Embryonic facial prominence (tissue), 1 donor: ENCODE results near the gene KCNQ1.

Source experiments
- DNase-seq: peaks from one replicate; pipeline ENCODE4 v3.0.0-alpha.2; 2016; ENCODE audit errors: extremely low spot score

KCNQ1 gene

DNA sequence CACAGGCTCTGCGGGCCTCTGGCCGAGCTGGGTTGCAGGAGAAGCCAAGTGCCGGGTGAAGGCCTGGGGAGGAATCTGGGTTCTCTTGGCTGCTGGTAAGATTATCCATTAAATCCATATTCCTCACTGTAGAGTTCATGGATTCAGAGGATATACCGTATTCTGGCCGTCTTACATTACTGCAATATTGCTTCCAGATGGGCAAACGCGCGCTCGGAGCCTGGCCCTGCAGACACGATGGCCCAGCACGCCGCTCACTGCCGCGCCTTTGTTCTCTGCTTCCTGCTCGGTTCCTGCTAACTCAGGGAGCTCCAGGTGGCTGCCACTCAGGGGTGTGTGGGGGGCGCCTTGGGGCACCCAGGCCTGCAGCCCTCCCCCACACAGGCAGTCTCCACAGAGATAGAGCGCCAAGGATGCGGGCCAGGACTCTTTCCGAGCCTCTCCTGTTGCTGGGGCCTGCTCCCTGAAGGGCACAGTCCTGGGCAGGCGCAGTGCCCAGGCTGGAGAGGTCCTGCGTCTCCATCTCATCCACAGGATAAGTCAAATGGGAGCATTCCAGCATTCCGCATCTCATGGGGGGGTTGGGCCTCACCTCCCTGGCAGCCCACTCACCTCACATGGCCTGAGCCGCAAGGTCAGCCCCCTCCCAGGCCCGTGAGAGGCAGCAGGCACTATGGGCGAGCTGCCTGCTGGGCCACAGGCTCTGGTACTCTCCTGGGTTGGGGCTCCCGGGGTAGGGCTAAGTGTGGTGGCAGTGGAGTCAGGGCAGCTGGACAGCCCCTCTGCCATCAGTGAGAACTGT is 269.1 kb downstream of the KCNQ1 start:
- peak; percentile 74 for DNase-seq

DNA sequence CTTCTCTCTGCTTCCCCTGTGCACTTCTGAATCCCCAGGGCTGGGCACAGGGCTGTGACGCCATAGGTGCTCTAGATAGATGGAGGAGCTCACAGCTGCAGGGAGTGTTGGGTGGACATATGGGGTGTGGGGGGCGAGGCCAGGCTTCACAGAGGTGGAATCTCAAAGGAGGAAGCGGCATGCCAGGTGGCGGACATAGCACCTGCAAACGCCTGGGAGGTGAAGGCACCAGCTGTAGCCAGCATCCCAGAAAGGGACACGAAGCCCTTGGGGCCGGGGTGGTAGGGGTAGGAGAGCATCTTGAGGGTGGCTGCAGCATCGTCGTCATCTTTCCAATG is 269.6 kb downstream of the KCNQ1 start:
- DNase-seq: no peak

DNA sequence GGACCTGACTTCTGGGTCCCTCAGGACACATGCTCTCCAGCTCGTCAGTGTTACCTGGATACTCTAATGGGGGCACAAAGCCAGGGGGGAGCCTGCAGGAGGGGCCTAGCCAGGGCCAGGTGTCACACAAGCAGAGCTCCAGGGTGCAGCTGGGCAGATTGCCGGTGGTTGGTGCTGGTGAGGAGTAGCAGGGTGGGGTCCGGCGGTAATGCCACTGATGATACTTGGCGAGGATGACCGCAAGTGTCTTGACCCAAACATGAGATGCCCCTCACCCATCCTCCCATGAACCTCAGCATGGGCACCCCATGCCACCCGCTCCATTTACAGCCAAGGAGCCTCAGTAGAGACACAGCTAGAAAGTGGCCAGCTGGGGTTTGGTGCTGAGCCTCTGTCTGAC is 270.1 kb downstream of the KCNQ1 start:
- no peak for DNase-seq

DNA sequence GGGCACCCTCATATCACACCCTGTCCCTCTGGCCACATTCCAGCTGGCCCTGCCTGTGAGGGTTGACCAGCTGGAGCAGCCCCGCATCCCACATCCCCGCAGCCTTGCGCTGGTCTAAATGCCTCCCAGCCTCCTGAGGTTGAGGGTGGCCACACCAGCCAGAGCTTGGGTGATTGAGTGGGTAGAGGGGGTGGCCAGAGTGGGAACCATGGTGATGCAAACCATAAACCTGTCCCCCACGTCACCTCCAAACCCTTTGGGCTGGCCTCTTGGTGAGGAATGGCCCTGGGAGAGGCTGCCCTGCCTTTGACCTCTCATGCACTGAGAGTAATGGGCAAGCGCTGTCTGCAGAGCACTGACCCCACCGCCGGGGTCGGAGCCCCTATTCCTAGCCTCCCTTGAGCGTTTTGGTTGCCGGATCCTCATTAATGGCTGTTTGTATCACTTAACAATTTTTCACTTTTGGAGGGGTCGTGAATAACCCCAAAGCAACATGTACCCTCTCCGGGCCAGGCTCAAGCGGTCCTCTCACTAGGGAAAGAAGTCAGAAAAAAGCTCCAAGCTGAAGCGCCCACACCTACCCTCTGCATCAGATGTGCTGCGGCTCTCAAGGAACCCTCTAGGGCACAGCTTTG is 271.0 kb downstream of the KCNQ1 start:
- DNase-seq: no peak

DNA sequence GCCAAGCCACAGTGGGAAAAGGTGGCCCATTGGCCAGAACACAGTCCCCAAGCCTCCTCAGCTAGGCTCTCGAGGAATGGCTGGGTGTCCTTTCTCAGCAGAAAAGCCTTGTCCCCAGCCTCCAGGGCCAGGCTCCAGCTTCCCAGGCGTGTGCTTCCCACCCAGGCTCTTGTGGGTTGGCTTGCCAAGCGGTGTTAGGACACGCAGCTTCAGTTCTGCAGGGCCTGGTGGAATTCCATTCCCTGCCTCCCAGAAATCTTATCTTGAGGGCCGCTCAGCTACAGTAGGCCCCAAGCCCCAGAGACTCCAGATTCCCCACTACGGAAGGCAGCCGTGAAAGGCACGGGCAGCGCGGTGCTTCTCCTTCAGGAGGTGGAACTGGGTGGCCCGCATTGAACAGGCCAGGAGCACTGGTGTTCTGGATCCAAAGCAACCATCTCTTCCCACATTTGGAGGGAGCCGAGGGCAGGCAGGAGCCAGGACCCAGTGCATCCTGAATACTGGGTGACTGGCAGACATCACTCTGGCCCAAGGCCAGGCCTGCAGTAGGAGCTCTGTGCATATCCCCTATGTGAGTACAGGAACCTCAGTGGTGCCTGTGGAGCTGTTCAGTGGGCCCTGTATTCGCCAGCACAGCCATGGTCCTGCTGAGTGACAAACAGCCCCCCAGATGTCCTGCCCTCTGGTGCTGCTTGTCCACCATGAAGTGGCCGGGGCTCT is 271.7 kb downstream of the KCNQ1 start:
- DNase-seq: no peak

DNA sequence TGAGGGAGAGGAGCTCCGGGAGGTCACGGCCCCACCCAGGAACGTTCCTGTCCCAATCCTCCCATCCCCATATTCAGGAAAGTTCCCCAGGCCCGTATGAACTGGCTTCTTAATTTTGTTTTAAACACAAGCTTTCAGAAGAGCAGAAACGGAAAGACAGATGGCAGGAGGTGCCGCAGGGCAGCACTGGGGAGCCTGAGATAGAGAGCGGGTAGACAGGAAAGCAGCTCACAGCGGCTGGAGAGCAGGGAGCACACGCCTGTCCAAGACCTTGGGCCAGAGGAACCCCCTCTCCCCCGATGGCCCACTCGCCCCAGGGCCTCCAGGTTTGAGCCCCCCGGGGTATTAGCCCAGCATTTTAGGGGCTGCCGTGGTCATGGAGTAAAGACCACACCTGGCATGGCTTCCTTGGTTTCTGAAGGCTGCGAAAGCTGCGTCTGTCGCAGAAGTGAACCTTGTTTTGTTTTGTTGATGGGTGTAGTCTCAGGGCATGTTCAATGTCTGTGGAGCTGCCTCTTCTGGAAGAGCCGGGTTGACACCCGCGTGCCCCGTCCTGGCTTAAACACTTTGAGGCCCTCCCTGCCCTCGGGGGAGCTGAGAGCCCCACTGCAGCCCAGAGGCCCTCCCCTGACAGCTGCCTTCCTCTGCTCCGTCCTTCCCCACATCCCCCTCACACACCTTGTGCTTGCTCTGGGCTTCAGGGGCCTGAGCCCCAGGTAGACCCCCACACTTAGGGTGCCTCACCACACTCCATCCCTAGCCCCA is 272.9 kb downstream of the KCNQ1 start:
- no peak for DNase-seq

DNA sequence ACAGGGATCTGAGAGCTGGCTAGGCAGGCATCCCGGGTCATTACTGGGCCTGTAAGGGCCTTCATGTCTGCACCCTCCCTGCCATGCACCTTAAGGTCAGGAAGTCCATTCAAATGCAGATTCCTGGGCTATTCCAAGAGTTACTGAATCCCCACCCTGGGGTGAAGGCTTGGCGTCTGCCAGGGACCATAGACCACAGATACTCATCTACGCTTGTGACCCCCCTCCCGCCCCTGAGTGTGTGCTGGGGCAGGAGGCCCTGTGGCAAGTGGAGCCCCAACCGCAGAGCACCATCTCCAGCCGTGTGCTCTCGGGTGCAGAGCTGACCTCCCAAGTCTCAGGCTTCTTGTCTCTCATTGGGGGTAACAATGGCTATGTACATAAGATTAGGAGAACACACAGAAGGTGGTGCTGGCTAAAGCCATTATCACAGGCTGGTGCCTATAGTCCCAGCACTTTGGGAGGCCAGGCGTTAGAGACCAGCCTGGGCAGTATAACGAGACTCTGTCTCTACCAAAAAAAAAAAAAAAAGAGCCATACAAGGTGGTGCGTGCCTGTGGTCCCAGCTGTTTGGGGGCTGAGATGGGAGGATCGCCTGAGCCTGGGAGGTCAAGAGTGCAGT is 274.1 kb downstream of the KCNQ1 start:
- DNase-seq: no peak

DNA sequence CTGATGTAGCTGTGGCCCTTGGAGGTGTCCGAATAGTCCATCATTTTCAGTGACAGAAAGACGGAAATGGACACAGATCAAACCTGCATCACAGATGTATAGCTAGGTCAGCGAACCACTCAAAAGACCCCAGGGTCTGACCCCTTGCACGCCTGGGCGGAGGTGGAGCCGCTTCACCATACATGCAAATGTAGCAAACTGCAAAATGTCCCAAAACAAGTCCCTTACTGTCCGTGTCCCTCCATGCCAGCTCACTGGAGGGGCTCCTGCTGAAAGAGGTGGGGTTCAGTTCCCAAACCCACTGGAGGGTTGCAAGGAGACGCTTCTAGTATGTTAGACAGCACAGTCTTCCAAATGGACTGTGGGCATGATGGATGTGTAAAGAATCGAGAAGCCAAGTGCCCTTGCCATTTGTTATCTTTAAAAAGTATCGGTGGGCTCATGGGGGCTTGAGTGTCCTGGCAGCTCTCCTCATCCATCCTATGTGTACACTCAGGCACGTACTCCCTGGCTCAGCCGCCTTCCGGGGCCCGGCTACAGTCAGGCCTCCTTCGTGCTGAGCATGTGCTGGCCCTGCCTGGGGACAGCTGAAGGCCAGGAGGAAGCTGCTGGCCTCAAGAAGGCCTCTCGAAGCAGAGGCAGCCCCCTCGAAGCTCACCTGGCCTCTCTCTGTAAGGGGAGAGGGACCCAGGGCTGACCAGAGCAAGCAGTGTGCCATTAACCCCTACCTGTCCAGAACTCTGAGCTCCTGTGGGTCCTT is 275.2 kb downstream of the KCNQ1 start:
- no peak for DNase-seq

DNA sequence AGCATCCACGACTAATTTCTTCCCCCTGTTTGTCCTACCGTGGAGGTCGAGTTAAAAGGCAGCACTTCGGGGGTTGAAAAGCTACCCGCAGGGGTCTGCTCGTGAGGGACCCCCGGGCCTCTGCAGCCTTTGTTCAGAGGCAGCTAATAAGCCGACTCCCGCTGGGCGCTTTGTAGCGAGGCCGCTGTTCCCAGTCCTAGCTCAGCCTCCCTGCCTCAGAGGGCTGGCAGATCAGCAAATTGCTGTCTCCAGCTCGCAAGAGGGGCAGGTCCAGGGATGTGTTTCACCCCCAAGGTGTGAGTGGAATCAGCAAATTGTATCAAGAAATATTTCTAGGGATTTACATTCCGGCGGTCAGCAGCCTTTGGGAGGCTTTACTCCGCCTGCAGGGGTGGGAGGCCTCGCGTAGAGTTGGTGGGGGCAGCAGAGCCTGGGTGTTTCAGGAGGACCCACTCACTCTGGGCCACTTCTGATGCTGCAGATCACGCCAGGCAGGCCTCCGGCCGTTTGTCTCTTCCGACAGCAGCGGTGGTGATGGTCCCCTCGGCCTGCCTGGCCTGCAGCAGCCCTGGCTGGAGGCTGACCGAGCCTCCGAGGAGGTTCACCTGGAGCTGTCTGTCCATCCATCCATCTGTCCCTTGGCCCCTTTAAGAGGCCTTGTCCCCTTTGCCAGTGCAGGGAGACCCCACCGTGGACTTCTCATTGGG is 276.6 kb downstream of the KCNQ1 start:
- DNase-seq: no peak

DNA sequence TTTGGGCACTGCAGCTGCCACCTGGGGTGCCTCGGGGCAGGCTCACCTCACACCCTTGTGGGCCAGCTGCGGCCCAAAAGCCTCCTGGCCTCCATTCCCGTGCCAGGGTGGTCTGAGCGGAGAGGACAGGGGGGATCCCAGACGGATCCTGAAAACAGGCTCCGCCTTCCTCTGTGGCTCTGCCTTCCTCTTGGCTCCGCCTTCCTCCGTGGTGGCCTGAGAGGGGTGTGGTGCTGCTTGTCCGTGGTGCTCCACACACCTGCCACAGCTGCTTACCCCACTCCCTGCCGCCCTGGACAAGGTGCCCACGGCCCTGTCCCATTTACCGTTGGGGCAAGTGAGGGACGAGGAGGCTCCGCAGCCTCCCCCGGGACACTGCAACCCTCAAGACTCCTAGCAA is 278.1 kb downstream of the KCNQ1 start:
- no peak for DNase-seq

DNA sequence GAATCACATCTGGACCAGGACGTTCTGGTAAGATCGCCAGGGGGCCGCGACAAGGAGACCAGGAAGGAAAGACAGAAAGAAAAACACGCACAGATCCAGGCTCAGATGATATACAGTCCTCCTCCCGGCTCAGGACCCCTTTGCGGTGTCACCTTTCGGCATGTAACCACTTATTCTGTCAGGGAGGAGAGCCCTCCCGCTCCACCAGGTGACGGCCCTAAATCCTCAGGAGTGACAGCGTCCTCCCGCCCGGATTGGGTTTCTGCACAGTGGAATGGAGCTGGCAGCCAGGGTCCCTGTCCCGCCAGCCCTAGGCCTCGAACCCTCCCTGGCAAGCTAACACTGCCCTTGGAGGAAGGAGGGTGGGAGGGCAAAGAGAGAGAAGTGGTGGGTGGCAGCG is 279.3 kb downstream of the KCNQ1 start:
- DNase-seq: no peak

DNA sequence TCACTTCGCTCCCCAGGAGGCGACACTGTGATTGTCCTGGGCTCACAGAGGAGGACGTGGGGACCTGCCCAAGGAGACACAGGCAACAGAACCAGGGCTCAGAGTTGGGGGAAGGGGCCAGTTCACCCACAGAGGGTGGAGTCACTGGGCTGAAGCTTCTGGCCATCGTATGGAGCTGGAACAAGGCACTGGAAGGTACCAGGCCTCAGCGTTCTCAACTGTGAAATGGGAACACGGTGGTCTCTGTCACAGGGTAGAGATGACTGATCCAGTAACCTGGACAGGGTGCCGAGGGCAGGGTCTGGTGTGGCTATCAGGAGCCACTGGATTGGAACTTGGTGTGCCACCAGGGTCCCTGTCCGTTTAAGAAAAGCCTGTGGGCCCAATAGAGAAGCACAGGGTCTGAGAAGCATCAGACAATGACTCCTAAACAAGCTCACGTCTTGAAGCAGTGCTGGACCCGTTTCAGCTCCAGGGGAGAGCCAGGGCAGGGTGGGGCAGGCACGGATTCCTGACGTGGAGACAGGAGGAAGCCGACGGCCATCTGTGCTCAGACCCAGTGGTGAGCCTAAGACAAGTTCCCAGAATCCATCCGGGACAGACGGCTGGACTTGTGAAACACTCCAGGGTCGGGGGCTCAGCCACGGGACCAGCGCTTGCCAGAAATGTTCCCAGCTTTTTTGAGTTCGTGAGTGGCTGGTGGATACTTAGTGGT is 280.0 kb downstream of the KCNQ1 start:
- DNase-seq: no peak

DNA sequence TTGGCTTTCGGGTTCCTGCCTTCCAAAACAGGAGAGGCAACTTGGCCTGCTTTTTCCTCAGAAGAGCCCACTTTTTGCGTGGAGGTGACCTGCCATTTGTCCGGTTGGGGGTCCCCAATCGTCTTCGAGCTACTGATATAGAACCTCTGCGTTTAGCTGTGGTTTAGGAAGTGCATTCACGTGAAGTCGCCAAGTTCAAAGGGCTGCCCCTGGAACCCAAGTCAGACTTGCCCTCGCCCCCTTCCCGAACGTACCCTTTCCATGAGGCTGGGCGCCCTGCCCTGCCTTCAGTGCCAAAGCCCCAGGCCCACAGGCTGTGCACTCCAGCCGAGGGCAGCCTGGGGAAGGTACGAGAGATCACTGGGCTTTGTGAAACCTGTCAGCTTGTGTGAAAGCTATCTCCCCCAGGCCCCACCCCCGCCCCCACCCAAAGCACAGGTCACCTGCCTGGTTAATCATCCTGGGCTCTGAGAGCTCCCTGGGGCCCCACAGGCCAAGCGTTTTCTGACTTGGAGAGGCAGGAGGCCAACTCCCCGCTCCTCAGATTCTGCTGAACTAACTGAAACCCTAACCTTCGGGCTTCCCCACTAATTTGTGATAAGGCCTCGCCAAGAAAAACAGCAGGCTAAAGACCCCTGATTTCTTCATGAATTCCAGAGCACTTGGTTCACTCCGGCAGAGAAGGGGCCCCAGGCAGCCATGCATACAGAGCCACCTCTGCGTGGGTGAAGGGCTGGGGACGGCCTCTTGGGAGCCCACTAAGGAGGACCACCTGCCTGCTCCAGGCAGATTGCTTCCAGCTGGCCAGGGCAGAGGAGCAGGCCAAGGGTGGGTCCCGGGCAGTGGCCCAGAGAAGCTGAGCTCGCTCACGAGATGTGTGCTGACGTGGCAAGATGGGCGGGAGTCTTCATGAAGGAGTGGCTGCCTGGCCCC is 280.8 kb downstream of the KCNQ1 start:
- peak; percentile 37 for DNase-seq

DNA sequence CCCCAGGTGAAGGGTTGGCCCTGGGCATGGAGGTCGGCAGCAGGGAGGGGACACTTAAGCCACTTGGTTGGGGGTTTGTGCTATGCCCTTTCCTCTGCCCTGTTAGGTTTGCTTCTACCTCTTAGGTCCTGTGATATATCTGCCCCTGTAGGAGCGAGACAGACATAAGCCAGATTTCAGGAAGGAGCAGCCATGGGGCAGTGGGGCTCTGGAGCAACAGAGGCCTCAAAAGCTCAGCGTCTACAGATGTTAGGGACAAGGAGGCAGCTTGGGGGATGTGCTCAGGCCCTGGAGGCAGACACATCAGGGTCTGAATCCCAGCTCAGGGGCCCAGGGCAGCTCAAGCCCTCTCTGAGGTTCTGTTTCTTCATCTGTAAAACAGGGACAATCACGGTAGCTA is 282.2 kb downstream of the KCNQ1 start:
- DNase-seq: no peak

DNA sequence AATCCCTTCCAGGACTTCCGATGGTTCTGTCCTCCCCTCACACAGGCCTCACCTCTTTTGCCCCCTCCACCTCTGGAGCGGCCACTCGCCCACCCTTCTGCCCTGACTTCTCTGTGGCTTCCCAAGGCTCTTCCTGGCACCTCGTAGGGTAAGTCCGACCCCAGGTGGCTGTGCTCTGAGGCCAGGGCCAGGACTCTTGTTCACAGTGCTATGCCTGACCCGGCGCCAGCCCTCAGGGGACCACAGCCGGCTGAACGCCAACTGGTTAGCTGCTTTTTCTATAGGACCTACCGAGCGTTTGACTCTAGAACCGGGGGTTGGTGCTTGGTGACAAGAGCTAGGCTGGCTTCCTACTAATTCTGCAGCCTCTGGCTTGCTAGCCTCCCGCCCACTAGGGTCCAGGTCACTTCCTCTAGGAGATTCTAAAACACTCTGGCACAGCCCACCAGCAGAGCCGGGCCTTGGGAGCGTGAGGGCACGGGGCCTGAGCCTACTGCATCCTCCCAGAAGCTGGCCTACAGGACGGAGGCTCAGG is 283.4 kb downstream of the KCNQ1 start:
- no peak for DNase-seq

DNA sequence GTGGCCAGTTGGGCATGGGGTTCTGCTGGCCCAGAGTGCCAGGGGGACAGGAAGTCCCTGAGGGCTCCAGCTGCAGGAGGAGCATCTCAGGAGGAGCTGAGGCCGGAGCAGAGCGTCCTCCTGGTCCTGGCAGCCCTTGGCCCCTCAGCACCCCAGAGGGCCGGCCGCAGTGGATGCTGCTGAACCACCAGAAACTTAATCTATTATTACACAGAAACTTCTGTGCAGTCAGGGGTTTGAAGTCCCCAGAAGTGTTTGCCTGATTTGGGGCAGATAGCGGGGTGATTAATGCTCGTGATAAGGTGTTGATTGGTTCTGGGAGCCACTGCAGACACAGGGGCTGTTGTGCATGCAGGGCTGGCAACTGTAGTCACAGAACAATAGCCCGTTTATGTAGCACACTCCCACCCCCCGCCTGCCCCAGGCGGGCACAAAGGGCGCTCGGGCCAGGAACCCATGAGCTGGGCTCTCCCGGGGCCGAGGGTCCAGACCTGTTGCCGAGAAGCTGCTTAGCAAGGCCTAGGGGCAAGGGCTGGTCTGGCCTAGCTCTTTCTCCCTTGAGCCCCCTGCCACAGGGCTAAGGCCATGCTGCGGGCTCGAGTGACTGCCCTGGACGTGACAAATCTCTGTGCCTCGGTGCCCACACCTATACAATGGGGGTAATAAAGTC is 284.0 kb downstream of the KCNQ1 start:
- DNase-seq: no peak

DNA sequence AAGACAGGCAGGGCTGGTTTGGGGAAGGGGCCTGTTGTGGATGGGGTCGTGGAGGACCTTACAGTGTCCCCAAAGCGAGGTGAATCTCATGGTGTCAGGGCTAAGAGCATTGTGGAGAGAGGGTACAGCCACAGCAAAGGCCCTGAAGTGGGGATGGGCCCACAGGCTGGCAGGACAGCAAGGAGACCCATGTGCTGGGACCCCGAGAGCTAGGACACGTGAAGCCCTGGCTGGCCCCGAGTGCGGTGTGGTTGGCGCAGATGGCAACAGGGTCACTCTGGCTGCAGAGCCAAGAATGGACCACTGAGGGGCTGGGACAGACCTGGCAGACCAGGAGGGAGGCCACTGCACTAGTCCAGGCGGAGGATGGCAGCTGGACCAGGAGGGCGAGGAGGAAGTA is 285.0 kb downstream of the KCNQ1 start:
- DNase-seq: no peak
